HG02798 (cell line): ENCODE data around the gene TNFRSF6B.

Source experiments
- ATAC-seq: cut with Tn5 transposase; IDR thresholded peaks from one replicate; pipeline ENCODE4 v1.9.1; 2021; ENCODE audit warnings: mild to moderate bottlenecking; ENCODE audit not compliant: unreplicated experiment, poor library complexity

TNFRSF6B gene

GRCh38 chr20:63694584-63695423 is 1.6 kb upstream of the TNFRSF6B start:
- no peak for ATAC-seq

- ATAC-seq, result no peak
Observed at GRCh38 chr20:63695424-63696305, 787 bp upstream of the TNFRSF6B start.

GRCh38 chr20:63696306-63696627 is 185 bp upstream of the TNFRSF6B start:
- no peak for ATAC-seq

- no peak for ATAC-seq
Observed at GRCh38 chr20:63697357-63697867, 960 bp downstream of the TNFRSF6B start.

- no peak for ATAC-seq
Observed at GRCh38 chr20:63697868-63698545, 1.6 kb downstream of the TNFRSF6B start.

GRCh38 chr20:63698739-63699465 is 2.5 kb downstream of the TNFRSF6B start:
- no peak for ATAC-seq

GRCh38 chr20:63699466-63700198 is 3.2 kb downstream of the TNFRSF6B start:
- ATAC-seq, result no peak

GRCh38 chr20:63700199-63701050 is 4.0 kb downstream of the TNFRSF6B start:
- no peak for ATAC-seq

- no peak for ATAC-seq
Observed at GRCh38 chr20:63701051-63701328, 4.5 kb downstream of the TNFRSF6B start.

GRCh38 chr20:63701329-63702035 is 5.0 kb downstream of the TNFRSF6B start:
- ATAC-seq, result no peak

GRCh38 chr20:63702036-63702665 is 5.7 kb downstream of the TNFRSF6B start:
- no peak for ATAC-seq

GRCh38 chr20:63702751-63703470 is 6.5 kb downstream of the TNFRSF6B start:
- ATAC-seq, result no peak

- ATAC-seq, result no peak
Observed at GRCh38 chr20:63703471-63703975, 7.1 kb downstream of the TNFRSF6B start.

- ATAC-seq, result no peak
Observed at GRCh38 chr20:63703976-63704748, 7.7 kb downstream of the TNFRSF6B start.

GRCh38 chr20:63704749-63705117 is 8.3 kb downstream of the TNFRSF6B start:
- ATAC-seq, result no peak
